ENCODE results near the gene UBE3D. TPM values are rescaled to one million over a fixed set of nuclear protein-coding genes. Genes with fewer than 3 reads are reported as not detected.

The UBE3D gene
- total and polyA plus RNA-seq, 2 of the 4 experiments (the other 2 are of a cell fraction): 3.2 to 6.3 TPM

- H3K14ac ChIP-seq (replicated peaks; ENCODE audit: low read depth, low read length): no peak overlapping the region
- no peak overlapping the region for H3K4ac ChIP-seq (ENCODE audit: low read depth, low read length)
- H4K91ac ChIP-seq (ENCODE audit: insufficient read depth, low read depth, low read length): no peak overlapping the region
- H3K4me3 ChIP-seq (ENCODE audit: insufficient read depth, low read depth, low read length): no peak overlapping the region
- no peak overlapping the region for H2AFZ ChIP-seq (replicated peaks; ENCODE audit: low read length, poor library complexity)
- POLR2A ChIA-PET (ENCODE audit: unreplicated experiment): no interaction called here
- H3K79me1 ChIP-seq (ENCODE audit: low read depth in 1 of 2, low read length in 2 of 2): no peaks in the 10 kb centered on the region; a peak in 1 of 4 replicates
- H4K5ac ChIP-seq (ENCODE audit: low read depth, low read length): no peak overlapping the region
- H2BK120ac ChIP-seq (ENCODE audit: low read depth, low read length): no peak overlapping the region
- no peaks in the 10 kb centered on the region for H3K36me3 ChIP-seq (ENCODE audit: control insufficient read depth, insufficient read depth, low read length)
- intact Hi-C loops (cut with micrococcal nuclease): no loop called here
- H3K27me3 ChIP-seq (ENCODE audit: control insufficient read depth, insufficient read depth, low read length): no peaks in the 10 kb centered on the region
- no TSS peak for BruUV-seq (replicated peaks)
- no peak overlapping the region for H3K18ac ChIP-seq (ENCODE audit: low read depth, low read length)
- H2BK5ac ChIP-seq (ENCODE audit: low read depth, low read length, poor library complexity, severe bottlenecking): no peak overlapping the region
- no peak overlapping the region for H2BK20ac ChIP-seq (ENCODE audit: low read depth, low read length)
- H3K23ac ChIP-seq (ENCODE audit: low read depth, low read length): no peak overlapping the region
- H4K20me1 ChIP-seq (ENCODE audit: insufficient read depth, low read length): no peaks in the 10 kb centered on the region
- no peaks in the 10 kb centered on the region; the same call in 1 of the 2 replicates for H3K9me1 ChIP-seq (ENCODE audit: insufficient read depth, low read length)
- H2AK5ac ChIP-seq (ENCODE audit: low read depth, low read length): no peak overlapping the region
- H3K4me1 ChIP-seq (ENCODE audit: control insufficient read depth, insufficient read depth, low read length): no peaks in the 10 kb centered on the region
- 100% methylated on average over 1 of the region's 1 CpG; no CpG with 5 or more reads in 1 of the 2 experiments for WGBS, 2 experiments (ENCODE audit: extremely low coverage in 2 of 2, insufficient read length in 1 of 2)
- H3K4me2 ChIP-seq (ENCODE audit: low read depth, low read length): no peak overlapping the region
- no peak overlapping the region for H2BK15ac ChIP-seq (ENCODE audit: low read depth, low read length)
- no peaks in the 10 kb centered on the region for H3K9me3 ChIP-seq (ENCODE audit: control insufficient read depth, insufficient read depth, low read length)
- CTCF ChIA-PET: no interaction called here
- dilution Hi-C loops (cut with HindIII; ENCODE audit: low sequenced_read_pairs, unreplicated experiment): no loop called here
- H2AK9ac ChIP-seq (replicated peaks; ENCODE audit: low read depth, low read length, poor library complexity): no peak overlapping the region
- TF ChIP-seq, protein P1, sequence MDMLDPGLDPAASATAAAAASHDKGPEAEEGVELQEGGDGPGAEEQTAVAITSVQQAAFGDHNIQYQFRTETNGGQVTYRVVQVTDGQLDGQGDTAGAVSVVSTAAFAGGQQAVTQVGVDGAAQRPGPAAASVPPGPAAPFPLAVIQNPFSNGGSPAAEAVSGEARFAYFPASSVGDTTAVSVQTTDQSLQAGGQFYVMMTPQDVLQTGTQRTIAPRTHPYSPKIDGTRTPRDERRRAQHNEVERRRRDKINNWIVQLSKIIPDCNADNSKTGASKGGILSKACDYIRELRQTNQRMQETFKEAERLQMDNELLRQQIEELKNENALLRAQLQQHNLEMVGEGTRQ (IDR thresholded peaks at IDR 0.05; ENCODE audit: low read depth, low read length): no peak
- TF ChIP-seq, protein P2, sequence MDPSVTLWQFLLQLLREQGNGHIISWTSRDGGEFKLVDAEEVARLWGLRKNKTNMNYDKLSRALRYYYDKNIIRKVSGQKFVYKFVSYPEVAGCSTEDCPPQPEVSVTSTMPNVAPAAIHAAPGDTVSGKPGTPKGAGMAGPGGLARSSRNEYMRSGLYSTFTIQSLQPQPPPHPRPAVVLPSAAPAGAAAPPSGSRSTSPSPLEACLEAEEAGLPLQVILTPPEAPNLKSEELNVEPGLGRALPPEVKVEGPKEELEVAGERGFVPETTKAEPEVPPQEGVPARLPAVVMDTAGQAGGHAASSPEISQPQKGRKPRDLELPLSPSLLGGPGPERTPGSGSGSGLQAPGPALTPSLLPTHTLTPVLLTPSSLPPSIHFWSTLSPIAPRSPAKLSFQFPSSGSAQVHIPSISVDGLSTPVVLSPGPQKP (IDR thresholded peaks at IDR 0.05; ENCODE audit: borderline replicate concordance, low read depth, low read length): no peak
- TF ChIP-seq RFX5 (IDR thresholded peaks at IDR 0.05; ENCODE audit: low read depth, low read length): no peak
- no peak for TF ChIP-seq SMC3 (IDR thresholded peaks at IDR 0.05; ENCODE audit: low read depth, low read length)
- no peak for TF ChIP-seq RCOR1 (IDR thresholded peaks at IDR 0.05; ENCODE audit: insufficient replicate concordance, low read length)
- H3K27ac ChIP-seq (ENCODE audit: insufficient read depth, low read length): no peak overlapping the region
- H3K9ac ChIP-seq (ENCODE audit: low read depth, low read length): no peak overlapping the region
- no peak overlapping the region for H3K56ac ChIP-seq (ENCODE audit: extremely low read depth, insufficient read depth, low read length)
- no peak overlapping the region for H4K8ac ChIP-seq (ENCODE audit: low read depth in 2 of 2, low read length in 2 of 2)
- in situ Hi-C loops (cut with MboI; ENCODE audit: low sequenced_read_pairs): no loop called here
- DNase-seq (no peak), ATAC-seq (ENCODE audit: low read depth) (no peak)
Measured at GRCh38 chr6:82976179-82976578, 89.5 kb downstream of the UBE3D start.

All from IMR-90 (cell line).